CD4-positive, alpha-beta T cell (primary cell): ENCODE results near the gene ADCY5. TPM values are rescaled to one million over a fixed set of nuclear protein-coding genes. Genes with fewer than 3 reads are reported as not detected.

Experiments used
- ATAC-seq: fragments of 200-7000 bp; cut with Tn5 transposase; one replicate; pipeline ENCODE4 v1.10.0; 2022; ENCODE audit warnings: mild to moderate bottlenecking; ENCODE audit not compliant: poor library complexity
- CTCF ChIA-PET: fragments of 350-600 bp; sonication (Branson Sonifier 250); formaldehyde crosslinking; loops from one replicate; lab custom pipeline; 2021; ENCODE audit warnings: antibody characterized with exemption, inconsistent platforms; lab: Charles Lee
- POLR2A ChIA-PET: fragments of 350-600 bp; sonication (Branson Sonifier 250); formaldehyde crosslinking; loops from one replicate; lab custom pipeline; 2021; ENCODE audit warnings: antibody characterized with exemption, inconsistent platforms; lab: Charles Lee
- DNase-seq, 14 experiments: peaks; one replicate each; pipeline ENCODE4 v3.0.0-alpha.2; 2013 to 2020; ENCODE audit warnings: mixed read lengths in 2 of 14
- H3K27ac ChIP-seq, 2 donors: one replicate each; pipeline versions ENCODE4 v1.5.1 to v1.7.0; 2013; ENCODE audit warnings: low read length in 2 of 2, low read depth in 1 of 2, mild to moderate bottlenecking in 1 of 2
- H3K27me3 ChIP-seq, 2 experiments: 1 replicate in 1 of 2; 2 replicates in 1 of 2; pipeline versions ENCODE4 v1.6.1 to v1.7.0; 2013; ENCODE audit warnings: low read length in 2 of 2, control low read depth in 1 of 2, mild to moderate bottlenecking in 1 of 2, moderate library complexity in 1 of 2; ENCODE audit not compliant: insufficient read depth in 2 of 2, control insufficient read depth in 1 of 2
- H3K36me3 ChIP-seq: one replicate; pipeline ENCODE4 v1.6.1; 2013; ENCODE audit warnings: low read length, control low read depth; ENCODE audit not compliant: insufficient read depth
- H3K4me1 ChIP-seq: one replicate; pipeline ENCODE4 v1.6.1; 2013; ENCODE audit warnings: low read length, control low read depth; ENCODE audit not compliant: insufficient read depth
- H3K4me3 ChIP-seq: one replicate; pipeline ENCODE4 v1.5.1; 2013; ENCODE audit warnings: mild to moderate bottlenecking, low read length, moderate library complexity
- H3K9me3 ChIP-seq, 2 experiments: 1 replicate in 1 of 2; 2 replicates in 1 of 2; pipeline versions ENCODE4 v1.6.1 to v1.7.0; 2013; ENCODE audit warnings: low read length in 2 of 2, mild to moderate bottlenecking in 2 of 2, control low read depth in 1 of 2, moderate library complexity in 1 of 2; ENCODE audit not compliant: control insufficient read depth in 1 of 2, insufficient read depth in 1 of 2
- H3K27ac Mint-ChIP-seq: one replicate; pipeline ENCODE4 v1.8.0; 2020; ENCODE audit warnings: mixed read lengths
- H3K27me3 Mint-ChIP-seq: one replicate; pipeline ENCODE4 v1.8.0; 2021; ENCODE audit warnings: mixed read lengths
- H3K36me3 Mint-ChIP-seq: one replicate; pipeline ENCODE4 v1.8.0; 2021; ENCODE audit warnings: low read depth, mixed read lengths
- H3K4me1 Mint-ChIP-seq: one replicate; pipeline ENCODE4 v1.8.0; 2021; ENCODE audit warnings: low read depth, mixed read lengths
- H3K4me3 Mint-ChIP-seq: one replicate; pipeline ENCODE4 v1.8.0; 2020; ENCODE audit warnings: mild to moderate bottlenecking, mixed read lengths
- H3K9me3 Mint-ChIP-seq: one replicate; pipeline ENCODE4 v1.8.0; 2020; ENCODE audit warnings: mixed read lengths
- intact Hi-C, 2 experiments: fragments of 100-400 bp; cut with DNase I in 1 of 2; cut with micrococcal nuclease in 1 of 2; formaldehyde crosslinking; loops; one replicate each; pipeline versions ENCODE4 v1.15.1 to v1.9.0; 2023 to 2025; cut with DNase I, micrococcal nuclease
- total RNA-seq, 174 experiments: library from RNA in 2 of 174; stranded (reverse) in 2 of 174; gene quantifications; one replicate each; pipeline ENCODE4 v1.2.3 and lab custom pipeline; 2021 to 2026
- TF ChIP-seq, protein P1 (sequence below): fragments of 200-600 bp; IDR thresholded peaks from one replicate; pipeline ENCODE4 v1.8.0; 2022; ENCODE audit warnings: antibody characterized with exemption, mild to moderate bottlenecking

ADCY5 gene
- total RNA-seq, 2 experiments from 2014 or later, result not detected

DNA sequence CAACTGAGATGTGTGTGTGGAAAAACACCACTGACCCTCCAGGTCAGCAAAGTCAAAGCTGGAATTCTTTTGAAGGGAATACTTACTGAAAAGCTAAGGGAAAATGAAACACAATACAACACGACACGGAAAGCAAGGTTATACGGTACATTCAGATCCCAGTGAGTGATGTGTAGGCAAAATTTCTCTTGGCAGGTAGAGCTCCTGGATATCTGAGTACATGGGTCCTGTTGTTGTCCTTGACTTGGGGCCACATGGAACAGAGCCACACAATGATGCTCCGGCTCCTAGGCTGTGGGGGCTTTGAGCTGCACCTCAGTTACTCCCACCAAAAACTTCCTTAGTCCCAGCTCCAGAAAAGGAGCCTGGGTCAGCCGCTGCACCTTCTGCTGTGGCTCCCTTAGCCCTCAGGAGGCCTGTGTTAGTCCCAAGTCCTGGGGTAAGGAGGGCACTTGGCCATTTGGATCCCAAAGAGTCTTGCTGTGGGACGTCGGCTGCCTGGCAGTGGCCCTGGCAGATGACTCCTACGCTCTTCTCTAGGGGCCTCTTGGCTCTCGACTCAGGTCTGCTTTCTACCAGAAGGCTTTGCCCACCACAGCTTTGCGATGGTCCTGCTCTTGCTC lies 95.6 kb downstream of the ADCY5 start:
- peaks cover 42% of the 10 kb centered on the region for H3K27me3 Mint-ChIP-seq

GRCh38 chr3:123352134-123352554 lies 96.7 kb downstream of the ADCY5 start:
- H3K27ac ChIP-seq, result no peak overlapping the region
- ATAC-seq (no peak), DNase-seq (no peak)
- H3K36me3 ChIP-seq, result no peaks in the 10 kb centered on the region
- Mint-ChIP-seq H3K4me1 (no peaks in the 10 kb centered on the region), H3K27me3 (peaks cover 46% of the 10 kb centered on the region), H3K9me3 (peaks cover 3% of the 10 kb centered on the region), H3K36me3 (no peaks in the 10 kb centered on the region), H3K27ac (no peak overlapping the region), H3K4me3 (no peak overlapping the region)
- H3K27me3 ChIP-seq, result peaks cover 0 to 11% of the 10 kb centered on the region in 2 experiments
- TF ChIP-seq, protein P1, sequence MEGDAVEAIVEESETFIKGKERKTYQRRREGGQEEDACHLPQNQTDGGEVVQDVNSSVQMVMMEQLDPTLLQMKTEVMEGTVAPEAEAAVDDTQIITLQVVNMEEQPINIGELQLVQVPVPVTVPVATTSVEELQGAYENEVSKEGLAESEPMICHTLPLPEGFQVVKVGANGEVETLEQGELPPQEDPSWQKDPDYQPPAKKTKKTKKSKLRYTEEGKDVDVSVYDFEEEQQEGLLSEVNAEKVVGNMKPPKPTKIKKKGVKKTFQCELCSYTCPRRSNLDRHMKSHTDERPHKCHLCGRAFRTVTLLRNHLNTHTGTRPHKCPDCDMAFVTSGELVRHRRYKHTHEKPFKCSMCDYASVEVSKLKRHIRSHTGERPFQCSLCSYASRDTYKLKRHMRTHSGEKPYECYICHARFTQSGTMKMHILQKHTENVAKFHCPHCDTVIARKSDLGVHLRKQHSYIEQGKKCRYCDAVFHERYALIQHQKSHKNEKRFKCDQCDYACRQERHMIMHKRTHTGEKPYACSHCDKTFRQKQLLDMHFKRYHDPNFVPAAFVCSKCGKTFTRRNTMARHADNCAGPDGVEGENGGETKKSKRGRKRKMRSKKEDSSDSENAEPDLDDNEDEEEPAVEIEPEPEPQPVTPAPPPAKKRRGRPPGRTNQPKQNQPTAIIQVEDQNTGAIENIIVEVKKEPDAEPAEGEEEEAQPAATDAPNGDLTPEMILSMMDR, result no peak
- H3K9me3 ChIP-seq, result peaks cover 0 to 9% of the 10 kb centered on the region in 2 experiments
- no peak overlapping the region for H3K4me3 ChIP-seq
- POLR2A ChIA-PET, result no interaction called here
- intact Hi-C loops, result no loop called here
- H3K4me1 ChIP-seq, result no peaks in the 10 kb centered on the region
- CTCF ChIA-PET, result no interaction called here

More for the DNA sequence above, 95.6 kb downstream of the ADCY5 start:
- intact Hi-C loops, result no loop called here
- ChIA-PET CTCF (no interaction called here), POLR2A (no interaction called here)
- Histone ChIP-seq H3K9me3 (peaks cover 0 to 9% of the 10 kb centered on the region in 2 experiments), H3K36me3 (no peaks in the 10 kb centered on the region), H3K4me3 (no peak overlapping the region), H3K27ac (no peak overlapping the region), H3K27me3 (peaks cover 0 to 11% of the 10 kb centered on the region in 2 experiments), H3K4me1 (no peaks in the 10 kb centered on the region)
- ATAC-seq (no peak), DNase-seq (no peak)
- Mint-ChIP-seq H3K27ac (no peak overlapping the region), H3K9me3 (peaks cover 3% of the 10 kb centered on the region), H3K4me1 (no peaks in the 10 kb centered on the region), H3K36me3 (no peaks in the 10 kb centered on the region), H3K4me3 (no peak overlapping the region)
- TF ChIP-seq, protein P1, result no peak

GRCh38 chr3:123351501-123351900 lies 97.4 kb downstream of the ADCY5 start:
- POLR2A ChIA-PET, result no interaction called here
- TF ChIP-seq, protein P1, result no peak
- intact Hi-C loops, result no loop called here
- Histone ChIP-seq H3K27ac (no peak overlapping the region), H3K4me1 (no peaks in the 10 kb centered on the region), H3K27me3 (peaks cover 0 to 11% of the 10 kb centered on the region in 2 experiments), H3K36me3 (no peaks in the 10 kb centered on the region), H3K4me3 (no peak overlapping the region), H3K9me3 (peaks cover 0 to 9% of the 10 kb centered on the region in 2 experiments)
- ATAC-seq, result no peak
- DNase-seq, result no peak
- no peaks in the 10 kb centered on the region for H3K4me1 Mint-ChIP-seq
- H3K4me3 Mint-ChIP-seq, result no peak overlapping the region
- H3K27me3 Mint-ChIP-seq, result peaks cover 41% of the 10 kb centered on the region
- H3K27ac Mint-ChIP-seq, result no peak overlapping the region
- CTCF ChIA-PET, result no interaction called here
- H3K9me3 Mint-ChIP-seq, result peaks cover 3% of the 10 kb centered on the region
- no peaks in the 10 kb centered on the region for H3K36me3 Mint-ChIP-seq
